RPMI8226 (cell line): ENCODE results near the gene KMT2C.

Source experiments
- DNase-seq: peaks from one replicate; pipeline ENCODE4 v3.0.0-alpha.2; 2015

The KMT2C gene

DNA sequence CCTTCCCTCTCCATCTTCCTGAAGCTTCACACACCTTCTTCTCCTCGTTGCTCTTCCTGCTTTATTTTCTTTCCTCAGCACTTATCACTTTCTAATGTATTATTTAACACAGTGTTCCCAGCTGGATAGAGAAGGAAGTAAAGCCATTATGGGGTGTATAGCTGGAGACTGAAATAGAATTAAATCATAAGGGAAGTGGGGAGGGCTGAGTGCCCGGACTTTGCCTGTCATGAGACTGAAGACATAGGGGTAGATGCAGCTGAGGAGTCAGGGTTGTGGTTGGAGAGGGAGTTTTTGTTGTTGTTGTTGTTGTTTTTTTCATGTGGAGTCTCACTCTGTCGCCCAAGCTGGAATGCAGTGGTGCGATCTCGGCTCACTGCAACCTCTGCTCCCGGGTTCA is 345.1 kb downstream of the KMT2C start:
- no peak for DNase-seq

DNA sequence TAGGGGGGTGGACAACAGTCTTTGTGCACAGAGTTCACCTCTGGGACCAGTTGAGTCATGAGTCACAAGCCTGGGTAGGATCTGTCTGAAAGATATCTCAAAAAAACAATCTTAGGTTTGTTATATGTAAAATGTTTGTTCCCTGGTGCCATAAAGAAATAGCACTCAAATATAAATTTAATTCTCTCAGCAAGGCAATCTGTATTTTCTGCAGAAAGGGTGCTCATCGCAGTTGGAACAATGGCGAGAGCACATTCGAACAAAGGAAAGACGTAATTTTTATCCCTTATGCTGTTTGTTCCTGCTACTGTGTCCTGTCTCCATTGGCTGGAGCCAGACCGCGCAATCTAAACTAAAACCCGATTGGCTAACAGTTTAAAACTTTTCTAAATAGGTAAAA is 346.6 kb downstream of the KMT2C start:
- DNase-seq = no peak

DNA sequence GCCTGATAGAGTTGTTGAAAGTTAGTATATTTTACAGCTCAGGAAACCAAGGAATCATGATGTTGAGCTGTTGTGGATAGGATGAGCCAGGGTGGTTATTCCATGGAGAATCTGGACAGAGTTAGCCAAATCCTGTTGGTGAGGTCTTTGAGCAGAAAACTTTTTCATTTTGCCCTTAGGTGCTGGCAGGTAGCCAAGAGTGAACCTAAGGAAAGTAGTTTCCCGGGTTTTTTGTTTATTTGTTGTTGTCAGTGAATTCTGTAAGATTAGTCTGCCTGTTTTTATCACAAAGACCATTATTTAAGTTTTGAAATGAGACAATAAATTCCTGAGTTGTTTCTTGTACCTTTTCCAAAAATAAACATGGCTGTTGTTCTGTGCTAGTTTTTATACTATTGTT is 349.3 kb downstream of the KMT2C start:
- DNase-seq = no peak

DNA sequence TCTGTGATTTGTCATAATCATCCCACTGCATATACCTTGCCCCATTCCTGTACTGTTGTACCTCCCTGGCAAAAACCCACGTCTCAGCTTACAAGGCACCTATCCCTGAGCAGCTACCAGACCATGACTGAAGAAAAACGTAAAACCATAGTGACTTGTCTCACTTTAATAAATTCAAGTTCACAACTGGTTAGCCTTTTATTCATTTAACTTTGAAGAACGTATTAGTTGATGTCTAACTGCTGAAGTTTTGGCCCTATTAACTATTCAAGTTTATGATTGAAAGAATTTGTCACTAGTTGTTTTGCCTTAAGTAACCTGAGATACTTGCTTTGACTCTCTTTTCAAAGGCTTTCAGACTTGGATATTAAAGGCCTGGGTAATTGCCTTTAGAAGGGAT is 350.7 kb downstream of the KMT2C start:
- DNase-seq = no peak
